Spinal cord (tissue), 10 donors: ENCODE results near the gene CHP1. TPM values are rescaled to one million over a fixed set of nuclear protein-coding genes. Genes with fewer than 3 reads are reported as not detected.
"Not testable (repeated sequence)": the region's sequence is repeated elsewhere in the genome, so short reads cannot be mapped to it uniquely, and the experiment has no call there.

Experiments
- DNase-seq, 6 donors: peaks; one replicate each; pipeline versions ENCODE4 v3.0.0 to v3.0.0-alpha.2; 2013 to 2015; ENCODE audit warnings: low spot score in 6 of 6, low read depth in 4 of 6
- H3K27ac ChIP-seq: one replicate; pipeline ENCODE4 v1.5.1; 2013; ENCODE audit warnings: low read depth, low read length, control low read depth
- H3K27me3 ChIP-seq: one replicate; pipeline ENCODE4 v1.6.1; 2013; ENCODE audit warnings: low read length; ENCODE audit not compliant: control insufficient read depth, insufficient read depth
- H3K36me3 ChIP-seq: one replicate; pipeline ENCODE4 v1.6.1; 2013; ENCODE audit warnings: low read length; ENCODE audit not compliant: control insufficient read depth, insufficient read depth
- H3K4me1 ChIP-seq: one replicate; pipeline ENCODE4 v1.6.1; 2013; ENCODE audit warnings: low read length; ENCODE audit not compliant: control insufficient read depth, insufficient read depth
- H3K4me3 ChIP-seq: one replicate; pipeline ENCODE4 v1.5.1; 2013; ENCODE audit warnings: low read depth, low read length, control low read depth
- H3K9me3 ChIP-seq: one replicate; pipeline ENCODE4 v1.6.1; 2013; ENCODE audit warnings: low read length; ENCODE audit not compliant: control insufficient read depth, insufficient read depth
- WGBS: methylation state at CpG from one replicate; pipeline ENCODE4 v1.1.5; 2013; ENCODE audit warnings: missing lambda C conversion rate; ENCODE audit not compliant: insufficient coverage; 5-methylcytosine and 5-hydroxymethylcytosine counted together
- polyA plus RNA-seq, 2 donors: library from polyadenylated mRNA; unstranded; fragments of 120-200 nt; gene quantifications; one replicate each; pipeline ENCODE4 v1.2.1, GENCODE V29; 2013; ENCODE audit not compliant: insufficient read length in 2 of 2
- total RNA-seq, 2 donors: library from RNA; depleted of rRNA in 1 of 2; stranded (reverse); fragments of 120-200 nt in 1 of 2; fragments of >200 nt in 1 of 2; gene quantifications; one replicate each; pipeline versions ENCODE4 v1.2.3 to v1.2.4, GENCODE V29; 2013 to 2014
- donor health status: healthy.

CHP1 gene
- total and polyA plus RNA-seq, 4 donors: 55.2 to 76.4 (median 66.6) TPM

DNA sequence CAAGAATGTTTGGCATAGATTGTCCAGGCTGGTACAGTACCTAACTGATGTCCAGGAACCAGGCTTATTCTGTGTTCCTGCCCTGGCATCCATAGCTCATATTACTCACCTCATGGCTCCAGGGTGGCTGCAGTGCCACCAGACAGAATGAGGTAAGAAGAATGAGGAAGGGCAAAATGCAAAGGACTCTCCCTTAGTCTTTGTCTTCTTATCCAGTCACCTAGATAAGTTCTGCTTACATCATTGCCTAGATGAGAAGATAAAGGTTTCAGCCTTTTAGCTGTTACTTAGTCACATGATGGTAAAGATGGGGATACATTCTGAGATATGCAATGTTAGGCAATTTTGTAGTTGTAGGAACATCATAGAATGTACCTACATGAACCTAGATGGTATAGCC is 45.8 kb downstream of the CHP1 start:
- Histone ChIP-seq H3K4me1 (no peaks in the 10 kb centered on the region), H3K27ac (no peak overlapping the region), H3K27me3 (no peaks in the 10 kb centered on the region), H3K4me3 (no peak overlapping the region), H3K9me3 (no peaks in the 10 kb centered on the region), H3K36me3 (peaks cover 48% of the 10 kb centered on the region)
- DNase-seq: no peak

DNA sequence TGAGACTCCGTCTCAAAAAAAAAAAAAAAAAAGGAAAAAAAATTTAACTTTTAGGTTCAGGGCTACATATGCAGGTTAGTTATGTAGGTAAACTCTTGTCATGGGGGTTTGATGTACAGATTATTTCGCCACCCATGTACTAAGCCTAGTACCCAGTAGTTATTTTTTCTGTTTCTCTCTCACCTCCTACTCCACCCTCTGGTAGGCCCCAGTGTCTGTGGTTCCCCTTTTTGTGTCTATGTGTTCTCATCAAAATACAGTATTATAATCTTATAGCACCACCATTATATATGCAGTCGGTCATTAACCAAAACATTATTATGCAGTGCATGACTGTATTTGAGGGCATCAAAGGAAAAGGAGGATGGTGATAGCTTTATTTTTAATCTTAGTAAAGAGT is 47.3 kb downstream of the CHP1 start:
- no peak overlapping the region for H3K27ac ChIP-seq
- DNase-seq: no peak
- H3K36me3 ChIP-seq: peaks cover 36% of the 10 kb centered on the region
- peaks cover 4% of the 10 kb centered on the region for H3K4me1 ChIP-seq
- H3K9me3 ChIP-seq: no peaks in the 10 kb centered on the region
- WGBS: no CpG with 5 or more reads among the region's 3 CpGs
- H3K27me3 ChIP-seq: no peaks in the 10 kb centered on the region
- H3K4me3 ChIP-seq: no peak overlapping the region

DNA sequence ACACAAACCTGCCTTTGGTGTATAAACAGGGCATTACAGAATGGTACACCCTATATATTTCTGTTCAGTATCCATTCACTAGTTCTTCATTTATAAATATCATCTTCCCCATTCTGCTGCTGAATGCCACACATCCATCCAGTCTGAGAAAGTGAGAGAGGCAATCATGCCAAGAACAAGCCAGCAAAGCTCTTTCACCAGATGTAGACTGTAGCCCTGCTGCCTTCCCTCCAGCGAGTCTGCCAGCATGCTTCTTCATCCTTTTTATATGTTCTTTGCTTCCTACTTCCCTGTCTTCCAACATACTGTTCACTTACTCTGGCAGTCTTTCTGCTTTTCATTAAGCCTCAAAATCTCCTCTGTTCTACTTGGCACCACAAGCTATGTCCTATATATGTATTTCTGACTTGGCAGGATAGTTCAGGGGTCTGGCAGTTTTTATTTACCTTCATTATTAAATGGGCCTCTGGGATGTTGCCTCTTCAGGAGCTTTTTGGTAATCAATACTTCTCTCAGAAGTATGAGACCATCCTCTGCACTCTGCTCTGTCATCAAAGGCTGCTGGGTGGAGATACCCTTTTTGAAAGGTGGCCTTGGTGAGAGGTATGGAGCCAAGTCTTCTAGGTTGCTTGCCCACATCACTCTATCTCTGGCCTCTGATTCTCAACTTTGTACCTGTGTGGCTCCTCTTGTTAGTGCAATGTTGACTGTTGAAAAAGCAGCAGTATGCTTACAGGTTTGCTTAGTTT is 48.6 kb downstream of the CHP1 start:
- Histone ChIP-seq H3K4me1 (peaks cover 4% of the 10 kb centered on the region), H3K27me3 (no peaks in the 10 kb centered on the region), H3K36me3 (peaks cover 33% of the 10 kb centered on the region), H3K4me3 (no peak overlapping the region), H3K27ac (no peak overlapping the region), H3K9me3 (no peaks in the 10 kb centered on the region)
- DNase-seq: no peak
- WGBS: 89% methylated on average over 1 of the region's 1 CpG

DNA sequence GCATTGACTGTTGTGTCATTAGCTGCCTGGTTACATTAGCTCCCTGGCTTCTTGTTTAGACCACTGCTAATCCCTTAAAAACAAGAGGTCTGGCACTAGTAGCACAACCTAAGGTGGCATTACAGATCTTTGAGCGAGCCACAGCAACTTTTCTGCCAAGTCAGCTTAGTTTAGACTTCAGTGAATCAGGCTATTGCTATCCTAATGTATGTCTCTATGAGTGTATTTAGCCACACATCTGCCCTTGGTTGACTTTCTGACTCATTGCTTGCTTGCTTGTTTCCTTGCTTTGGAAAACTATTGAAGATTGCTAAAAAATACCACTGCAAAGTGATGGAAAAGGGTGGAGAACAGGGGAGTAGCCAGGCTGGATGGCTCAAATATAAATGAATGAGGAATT is 50.2 kb downstream of the CHP1 start:
- DNase-seq: no peak
- no peak overlapping the region for H3K27ac ChIP-seq
- 100% methylated on average over 1 of the region's 1 CpG for WGBS
- H3K27me3 ChIP-seq: no peaks in the 10 kb centered on the region
- H3K4me1 ChIP-seq: peaks cover 7% of the 10 kb centered on the region
- no peaks in the 10 kb centered on the region for H3K9me3 ChIP-seq
- H3K4me3 ChIP-seq: no peak overlapping the region
- H3K36me3 ChIP-seq: peaks cover 24% of the 10 kb centered on the region

DNA sequence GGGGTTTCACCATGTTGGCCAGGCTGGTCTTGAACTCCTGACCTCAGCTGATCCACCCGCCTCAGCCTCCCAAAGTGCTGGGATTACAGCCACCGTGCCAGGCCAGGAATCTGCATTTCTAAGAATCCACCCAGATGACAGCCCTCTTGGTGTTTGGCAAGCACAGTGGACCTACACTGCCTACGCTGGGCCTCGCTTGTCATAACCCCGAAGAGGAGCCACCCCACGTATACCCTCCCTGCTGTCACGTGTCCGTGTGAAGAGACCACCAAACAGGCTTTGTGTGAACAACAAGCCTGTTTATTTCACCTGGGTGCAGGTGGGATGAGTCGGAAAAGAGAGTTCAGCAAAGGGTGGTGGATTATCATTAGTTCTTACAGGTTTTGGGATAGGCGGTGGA is 51.4 kb downstream of the CHP1 start:
- H3K36me3 ChIP-seq: peaks cover 30% of the 10 kb centered on the region
- not testable (repeated sequence) for H3K4me3 ChIP-seq, DNase-seq, H3K9me3 ChIP-seq, H3K4me1 ChIP-seq, H3K27ac ChIP-seq, H3K27me3 ChIP-seq
- 94% methylated on average over 8 of the region's 10 CpGs for WGBS

DNA sequence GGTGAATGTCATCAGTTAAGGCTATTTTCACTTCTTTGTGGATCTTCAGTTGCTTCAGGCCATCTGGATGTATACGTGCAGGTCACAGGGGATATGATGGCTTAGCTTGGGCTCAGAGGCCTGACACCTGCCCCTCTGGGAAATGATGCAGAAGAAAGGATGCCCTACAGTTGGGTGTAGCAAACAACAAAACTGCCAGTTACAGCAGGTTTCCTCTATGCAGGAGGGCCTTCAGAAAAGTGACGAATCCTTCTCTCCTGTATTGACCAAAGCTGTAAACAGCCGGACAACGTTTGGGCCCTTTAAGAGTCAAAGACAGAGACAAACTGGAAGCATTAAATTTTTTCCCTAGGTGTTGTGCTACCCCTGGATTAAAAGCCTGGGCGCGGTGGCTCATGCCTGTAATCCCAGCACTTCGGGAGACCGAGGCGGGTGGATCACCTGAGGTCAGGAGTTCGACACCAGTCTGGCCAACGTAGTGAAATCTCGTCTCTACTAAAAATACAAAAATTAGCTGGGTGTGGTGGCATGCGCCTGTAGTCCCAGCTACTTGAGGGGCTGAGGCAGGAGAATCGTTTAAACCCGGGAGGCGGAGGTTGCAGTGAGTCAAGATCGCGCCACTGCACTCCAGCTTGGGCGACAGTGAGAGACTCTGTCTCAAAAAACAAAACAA is 52.0 kb downstream of the CHP1 start:
- WGBS: 50% methylated on average over 5 of the region's 19 CpGs
- peak overlapping the region; percentile 96 for H3K27ac ChIP-seq
- not testable (repeated sequence) for H3K9me3 ChIP-seq, H3K4me1 ChIP-seq, H3K27me3 ChIP-seq
- DNase-seq: peak in 1 of 6 donors; percentile 4
- peaks cover 30% of the 10 kb centered on the region for H3K36me3 ChIP-seq
- peak overlapping the region; percentile 92 for H3K4me3 ChIP-seq

DNA sequence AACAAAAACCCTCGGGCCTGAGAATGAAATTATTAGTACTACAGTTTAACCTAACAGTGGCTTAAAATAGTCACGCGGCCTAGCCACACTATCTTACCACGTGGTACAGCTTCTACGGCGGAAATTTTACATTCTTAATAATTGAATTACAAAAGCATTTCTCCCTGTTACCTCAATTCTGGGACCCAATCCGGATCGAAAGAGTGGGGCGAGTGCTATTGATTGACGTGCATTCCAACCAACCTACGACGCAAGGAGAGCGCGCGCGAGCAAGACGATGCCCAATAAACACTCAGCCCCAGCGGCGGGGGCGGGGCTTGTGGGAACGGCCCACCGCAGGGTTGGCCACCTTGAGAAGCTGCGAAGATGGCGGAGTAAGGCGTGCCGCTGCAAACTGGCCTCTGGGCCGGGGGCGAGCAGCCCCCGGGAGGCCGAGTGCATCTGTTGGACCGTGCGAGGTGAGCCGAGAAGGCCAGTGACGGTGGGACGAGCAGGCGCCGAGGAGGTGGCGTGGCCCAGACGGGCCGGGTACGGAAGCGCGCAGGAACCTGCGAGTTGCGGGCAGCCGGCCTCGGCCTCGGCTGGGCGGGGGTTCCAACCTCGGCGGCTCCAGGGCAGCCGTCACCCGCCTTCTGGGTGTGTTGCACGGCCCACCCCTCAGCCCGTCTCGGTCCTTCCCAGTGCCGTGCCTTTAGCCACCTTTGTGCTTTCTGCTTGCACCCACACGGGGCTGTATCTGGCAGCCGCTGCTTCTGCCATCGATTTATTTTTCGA is 52.8 kb downstream of the CHP1 start:
- WGBS: under 1% methylated on average over 57 of the region's 61 CpGs
- peak; percentile 95 to 100 (median 99) for DNase-seq
- Histone ChIP-seq H3K4me1 (peaks cover 7% of the 10 kb centered on the region), H3K4me3 (peak overlapping the region; percentile 92), H3K27ac (peak overlapping the region; percentile 96), H3K36me3 (peaks cover 28% of the 10 kb centered on the region), H3K9me3 (no peaks in the 10 kb centered on the region), H3K27me3 (no peaks in the 10 kb centered on the region)

DNA sequence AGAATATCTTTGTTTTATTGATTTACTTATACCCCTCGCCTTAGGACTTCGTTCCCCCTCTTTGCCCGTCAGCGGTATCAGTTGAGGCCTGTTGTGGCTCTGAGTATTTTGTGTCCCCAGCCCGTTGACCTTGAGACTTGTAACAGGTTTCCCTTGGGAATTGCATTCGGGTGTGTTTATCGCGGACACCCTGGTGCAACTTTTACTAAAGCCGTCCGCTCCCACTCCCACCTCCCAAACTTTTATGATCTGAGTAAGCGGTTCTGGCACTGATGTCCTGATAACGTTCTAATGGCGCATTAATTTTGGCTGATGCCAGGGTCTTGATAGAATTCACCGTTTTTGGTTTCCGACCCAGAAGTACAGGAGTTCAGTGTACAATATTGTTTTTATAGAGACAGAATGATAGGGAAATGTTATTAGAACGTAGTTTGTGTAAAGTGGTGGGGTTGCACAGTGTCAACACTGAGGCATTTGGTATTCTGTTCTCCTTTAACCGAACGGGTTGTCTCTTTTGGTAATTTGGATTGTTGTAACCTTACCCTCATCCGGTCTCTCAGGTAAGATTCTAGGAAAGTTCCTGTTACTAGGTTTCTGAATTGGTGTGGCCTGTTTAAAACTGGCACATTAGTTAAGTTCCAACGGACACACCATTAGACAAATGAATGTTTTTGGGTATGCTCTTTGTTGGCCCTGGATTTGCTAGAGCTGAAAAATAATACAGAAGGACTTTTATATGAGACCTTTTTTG is 53.5 kb downstream of the CHP1 start:
- Histone ChIP-seq H3K27me3 (no peaks in the 10 kb centered on the region), H3K4me3 (peak overlapping the region; percentile 92), H3K36me3 (peaks cover 23% of the 10 kb centered on the region), H3K27ac (peak overlapping the region; percentile 96), H3K4me1 (peaks cover 7% of the 10 kb centered on the region), H3K9me3 (no peaks in the 10 kb centered on the region)
- peak in 4 of 6 donors; percentile 2 to 63 (median 47) for DNase-seq
- 0% methylated on average over 8 of the region's 20 CpGs for WGBS

DNA sequence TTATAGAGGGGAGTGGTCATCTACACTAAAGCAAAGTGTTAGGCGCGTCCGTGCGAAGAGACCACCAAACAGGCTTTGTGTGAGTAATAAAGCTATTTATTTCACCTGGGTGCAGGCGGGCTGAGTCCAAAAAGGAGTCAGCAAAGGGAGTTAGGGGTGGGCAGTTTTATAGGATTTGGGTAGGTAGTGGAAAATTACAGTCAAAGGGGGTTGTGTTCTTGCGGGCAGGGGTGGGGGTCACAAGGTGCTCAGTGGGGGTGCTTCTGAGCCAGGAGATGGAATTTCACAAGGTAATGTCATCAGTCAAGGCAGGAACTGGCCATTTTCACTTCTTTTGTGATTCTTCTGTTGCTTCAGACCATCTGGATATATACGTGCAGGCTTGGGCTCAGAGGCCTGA is 54.2 kb downstream of the CHP1 start:
- H3K4me1 ChIP-seq: peaks cover 7% of the 10 kb centered on the region
- 3% methylated on average over 5 of the region's 7 CpGs for WGBS
- H3K4me3 ChIP-seq: peak overlapping the region; percentile 92
- no peaks in the 10 kb centered on the region for H3K9me3 ChIP-seq
- peaks cover 23% of the 10 kb centered on the region for H3K36me3 ChIP-seq
- H3K27ac ChIP-seq: peak overlapping the region; percentile 96
- DNase-seq: no peak
- no peaks in the 10 kb centered on the region for H3K27me3 ChIP-seq
